Panc1 (cell line): ENCODE measurements around the gene C16orf74. TPM values are rescaled to one million over a fixed set of nuclear protein-coding genes. Genes with fewer than 3 reads are reported as not detected.
A peak's percentile ranks its signal among the peaks of the same experiment; 100 is the strongest.

ENCODE experiments used
- ATAC-seq: fragments of 200-7000 bp; cut with Tn5 transposase; 2 replicates; pipeline ENCODE4 v1.9.1; 2020; ENCODE audit warnings: mild to moderate bottlenecking, moderate library complexity
- BruUV-seq: library from RNA; stranded (reverse); fragments of 400-500 nt; replicated peaks from 2 replicates; lab custom pipeline; 2021; lab: Mats Ljungman, UMichigan
- CTCF ChIA-PET: fragments of 300-600 bp; sonication (Branson Sonifier 250); formaldehyde crosslinking; loops from one replicate; lab custom pipeline; 2022; ENCODE audit warnings: antibody characterized with exemption; lab: Charles Lee
- POLR2A ChIA-PET: fragments of 300-600 bp; sonication (Branson Sonifier 250); formaldehyde crosslinking; loops from one replicate; lab custom pipeline; 2022; ENCODE audit warnings: antibody characterized with exemption; lab: Charles Lee
- DNase-seq: peaks from one replicate; pipeline ENCODE4 v3.0.0-alpha.2; 2010; ENCODE audit warnings: low read depth, low spot score
- H3K27ac ChIP-seq: 2 replicates; pipeline ENCODE4 v1.5.1; 2011; ENCODE audit warnings: mild to moderate bottlenecking, low read length, inconsistent platforms
- H3K27me3 ChIP-seq: fragments of 200-500 bp; sonication (Bioruptor generic); 2 replicates; pipeline ENCODE4 v1.6.0; 2014; ENCODE audit warnings: low read length, inconsistent platforms; ENCODE audit not compliant: control insufficient read depth, insufficient read depth
- H3K36me3 ChIP-seq: fragments of 200-500 bp; sonication (Bioruptor generic); 2 replicates; pipeline ENCODE4 v1.5.1; 2014; ENCODE audit warnings: inconsistent platforms, mild to moderate bottlenecking, low read length, moderate library complexity; ENCODE audit not compliant: control insufficient read depth, insufficient read depth
- H3K4me1 ChIP-seq: 2 replicates; pipeline ENCODE4 v1.5.1; 2011; ENCODE audit warnings: inconsistent platforms, mild to moderate bottlenecking, low read length, moderate library complexity; ENCODE audit not compliant: control insufficient read depth, insufficient read depth
- H3K4me3 ChIP-seq, 2 experiments: 2 replicates each; pipeline ENCODE4 v1.5.1; 2011 to 2012; ENCODE audit warnings: low read depth in 2 of 2, low read length in 2 of 2, mild to moderate bottlenecking in 2 of 2, inconsistent platforms in 1 of 2, moderate library complexity in 1 of 2
- H3K9me3 ChIP-seq: fragments of 200-500 bp; sonication (Bioruptor generic); 2 replicates; pipeline ENCODE4 v1.5.1; 2014; ENCODE audit warnings: low read depth, mild to moderate bottlenecking, inconsistent platforms, low read length, moderate library complexity; ENCODE audit not compliant: control insufficient read depth, insufficient read depth
- CTCF ChIP-seq: fragments of 450-650 bp; IDR thresholded peaks from 2 replicates; pipeline ENCODE4 v1.5.1; 2017; ENCODE audit warnings: mild to moderate bottlenecking
- POLR2AphosphoS5 ChIP-seq: IDR thresholded peaks from 2 replicates; pipeline ENCODE4 v1.6.1; 2012; ENCODE audit warnings: mild to moderate bottlenecking, low read depth, low read length, moderate library complexity
- REST ChIP-seq, 2 experiments: IDR thresholded peaks; 2 replicates each; pipeline ENCODE4 v1.6.1; 2011 to 2012; ENCODE audit warnings: low read depth in 2 of 2, control low read depth in 1 of 2, low read length in 1 of 2, mild to moderate bottlenecking in 1 of 2, moderate library complexity in 1 of 2; ENCODE audit not compliant: insufficient read depth in 1 of 2
- SIN3A ChIP-seq: IDR thresholded peaks from 2 replicates; pipeline ENCODE4 v1.6.1; 2012; ENCODE audit warnings: low read depth, mild to moderate bottlenecking, low read length, moderate library complexity, borderline replicate concordance; ENCODE audit not compliant: insufficient read depth
- TCF7L2 ChIP-seq: IDR thresholded peaks from 2 replicates; pipeline ENCODE4 v1.6.1; 2011; ENCODE audit warnings: mild to moderate bottlenecking, low read depth, low read length, inconsistent platforms
- in situ Hi-C: cut with HindIII; loops from 2 replicates; pipeline ENCODE4 v1.10.0; 2016; ENCODE audit warnings: low sequenced_read_pairs, low pct_unique_long_range_greater_than_20kb
- intact Hi-C: fragments of 100-400 bp; cut with micrococcal nuclease; formaldehyde crosslinking; loops from one replicate; pipeline ENCODE4 v1.10.0; 2022; ENCODE audit not compliant: unreplicated experiment
- total RNA-seq: library from RNA; stranded (reverse); gene quantifications from one replicate; pipeline ENCODE4 v1.2.1, GENCODE V29; 2021; ENCODE audit not compliant: unreplicated experiment

C16orf74 gene
- total RNA-seq, 1 experiment from 2014 or later: 1.5 TPM

- ChIA-PET POLR2A (no interaction called here), CTCF (no interaction called here)
- no peaks in the 10 kb centered on the region for H3K36me3 ChIP-seq
- BruUV-seq: no TSS peak
- H3K4me3 ChIP-seq: no peak overlapping the region
- no peak overlapping the region for H3K27ac ChIP-seq
- H3K9me3 ChIP-seq: no peaks in the 10 kb centered on the region
- no peaks in the 10 kb centered on the region for H3K4me1 ChIP-seq
- intact Hi-C loops (no loop called here), in situ Hi-C loops (no loop called here)
- no peaks in the 10 kb centered on the region for H3K27me3 ChIP-seq
- TF ChIP-seq POLR2AphosphoS5 (no peak), SIN3A (no peak), TCF7L2 (no peak), REST (IDR thresholded peaks at IDR 0.05; ENCODE audit: insufficient read depth in 1 of 2, low read depth in 2 of 2, low read length in 1 of 2) (no peak), CTCF (no peak)
- DNase-seq: no peak
- ATAC-seq: no peak
Measured at GRCh38 chr16:85704011-85704410, 46.9 kb downstream of the C16orf74 start.

- H3K4me3 ChIP-seq: no peak overlapping the region
- BruUV-seq: no TSS peak
- DNase-seq (no peak), ATAC-seq (peak; percentile 40; the same call in 1 of the 2 replicates)
- ChIA-PET CTCF (no interaction called here), POLR2A (no interaction called here)
- H3K9me3 ChIP-seq: no peaks in the 10 kb centered on the region
- intact Hi-C loops (no loop called here), in situ Hi-C loops (no loop called here)
- no peak overlapping the region for H3K27ac ChIP-seq
- H3K27me3 ChIP-seq: no peaks in the 10 kb centered on the region
- TF ChIP-seq REST (IDR thresholded peaks at IDR 0.05; ENCODE audit: insufficient read depth in 1 of 2, low read depth in 2 of 2, low read length in 1 of 2): no peak
- TF ChIP-seq TCF7L2: no peak
- TF ChIP-seq POLR2AphosphoS5: no peak
- no peak for TF ChIP-seq SIN3A
- TF ChIP-seq CTCF: no peak
- H3K36me3 ChIP-seq: no peaks in the 10 kb centered on the region
- peaks cover 4% of the 10 kb centered on the region; the same call in 1 of the 2 replicates for H3K4me1 ChIP-seq
Measured at GRCh38 chr16:85699628-85700027, 51.3 kb downstream of the C16orf74 start.
